B cell (primary cell): ENCODE data around the gene RCBTB1. TPM values are rescaled to one million over a fixed set of nuclear protein-coding genes. Genes with fewer than 3 reads are reported as not detected.

ENCODE experiments used
- ATAC-seq: fragments of 200-7000 bp; cut with Tn5 transposase; one replicate; pipeline ENCODE4 v1.10.0; 2021; ENCODE audit warnings: low read depth, mild to moderate bottlenecking, moderate number of reproducible peaks, moderate library complexity
- CTCF ChIA-PET: fragments of 350-600 bp; sonication (Branson Sonifier 250); formaldehyde crosslinking; loops from one replicate; lab custom pipeline; 2021; ENCODE audit warnings: antibody characterized with exemption, inconsistent platforms; lab: Charles Lee
- POLR2A ChIA-PET: fragments of 350-600 bp; sonication (Branson Sonifier 250); formaldehyde crosslinking; loops from one replicate; lab custom pipeline; 2021; ENCODE audit warnings: antibody characterized with exemption; lab: Charles Lee
- DNase-seq: peaks from one replicate; pipeline ENCODE4 v3.0.0; 2013
- H2AFZ ChIP-seq: 2 replicates; pipeline ENCODE4 v1.6.1; 2012; ENCODE audit warnings: mild to moderate bottlenecking, low read depth, low read length; ENCODE audit not compliant: insufficient read depth, poor library complexity, severe bottlenecking
- H3K27ac ChIP-seq, 2 donors: 1 replicate in 1 of 2; 2 replicates in 1 of 2; pipeline ENCODE4 v1.5.1; 2012 to 2013; ENCODE audit warnings: low read length in 2 of 2, mild to moderate bottlenecking in 2 of 2, moderate library complexity in 1 of 2
- H3K27me3 ChIP-seq, 4 experiments: fragments of 200-600 bp in 1 of 4; sonication (generic) in 1 of 4; replicated peaks in 1 of 4; 1 replicate in 2 of 4; 2 replicates in 2 of 4; pipeline versions ENCODE4 v1.6.1 to v1.7.0; 2013 to 2016; ENCODE audit warnings: low read length in 3 of 4, mild to moderate bottlenecking in 2 of 4, mixed read lengths in 1 of 4, moderate library complexity in 1 of 4; ENCODE audit not compliant: insufficient read depth in 4 of 4, control insufficient read depth in 3 of 4; ENCODE audit errors: control extremely low read depth in 1 of 4
- H3K36me3 ChIP-seq, 2 experiments: replicated peaks in 1 of 2; 1 replicate in 1 of 2; 2 replicates in 1 of 2; pipeline versions ENCODE4 v1.6.1 to v1.7.1; 2013; ENCODE audit warnings: low read length in 1 of 2; ENCODE audit not compliant: insufficient read depth in 2 of 2, control insufficient read depth in 1 of 2; ENCODE audit errors: control extremely low read depth in 1 of 2, extremely low read depth in 1 of 2
- H3K4me1 ChIP-seq, 2 donors: fragments of 200-600 bp in 1 of 2; sonication (generic) in 1 of 2; 1 replicate in 1 of 2; 2 replicates in 1 of 2; pipeline versions ENCODE4 v1.5.1 to v1.6.1; 2013 to 2017; ENCODE audit warnings: low read length in 2 of 2; ENCODE audit not compliant: control insufficient read depth in 2 of 2, insufficient read depth in 2 of 2
- H3K4me2 ChIP-seq: replicated peaks from 2 replicates; pipeline ENCODE3; 2012; ENCODE audit warnings: mild to moderate bottlenecking, low read depth, low read length; ENCODE audit not compliant: poor library complexity, severe bottlenecking
- H3K4me3 ChIP-seq, 5 experiments: fragments of 200-600 bp in 1 of 5; sonication (generic) in 1 of 5; 1 replicate in 3 of 5; 2 replicates in 2 of 5; pipeline versions ENCODE4 v1.5.1 to v1.7.0; 2011 to 2016; ENCODE audit warnings: low read length in 4 of 5, mild to moderate bottlenecking in 4 of 5, low read depth in 2 of 5, control low read depth in 1 of 5, moderate library complexity in 1 of 5; ENCODE audit not compliant: insufficient read depth in 1 of 5; ENCODE audit errors: control extremely low read depth in 1 of 5, extremely low read depth in 1 of 5
- H3K79me2 ChIP-seq: fragments of 200-600 bp; sonication (generic); one replicate; pipeline ENCODE4 v1.6.0; 2016; ENCODE audit warnings: low read length; ENCODE audit not compliant: control insufficient read depth, insufficient read depth
- H3K9ac ChIP-seq: fragments of 200-600 bp; sonication (generic); 2 replicates; pipeline ENCODE4 v1.6.1; 2017; ENCODE audit warnings: mild to moderate bottlenecking, low read length, moderate library complexity
- H3K9me3 ChIP-seq, 3 donors: one replicate each; pipeline versions ENCODE4 v1.6.1 to v1.7.1; 2013; ENCODE audit warnings: low read length in 2 of 3; ENCODE audit not compliant: control insufficient read depth in 2 of 3, insufficient read depth in 1 of 3; ENCODE audit errors: control extremely low read depth in 1 of 3
- H4K20me1 ChIP-seq: 2 replicates; pipeline ENCODE4 v1.6.0; 2012; ENCODE audit warnings: mild to moderate bottlenecking, low read length; ENCODE audit not compliant: insufficient read depth, control insufficient read depth, poor library complexity, severe bottlenecking
- H3K27ac Mint-ChIP-seq: one replicate; pipeline ENCODE4 v1.8.0; 2021; ENCODE audit warnings: mixed read lengths
- H3K27me3 Mint-ChIP-seq: one replicate; pipeline ENCODE4 v1.8.0; 2021; ENCODE audit warnings: mixed read lengths
- H3K4me1 Mint-ChIP-seq: one replicate; pipeline ENCODE4 v1.8.0; 2021; ENCODE audit warnings: mixed read lengths
- H3K4me3 Mint-ChIP-seq: one replicate; pipeline ENCODE4 v1.8.0; 2021; ENCODE audit warnings: mixed read lengths
- H3K9me3 Mint-ChIP-seq: one replicate; pipeline ENCODE4 v1.8.0; 2022; ENCODE audit warnings: mixed read lengths; ENCODE audit not compliant: insufficient read depth
- EZH2 ChIP-seq: IDR thresholded peaks from 2 replicates; pipeline ENCODE4 v1.6.1; 2012; ENCODE audit warnings: borderline replicate concordance, low read depth, mild to moderate bottlenecking, moderate library complexity, low read length; ENCODE audit not compliant: insufficient read depth, poor library complexity, severe bottlenecking
- WGBS: methylation state at CpG from one replicate; pipeline ENCODE4 v1.1.5; 2013; ENCODE audit warnings: missing lambda C conversion rate; ENCODE audit not compliant: insufficient coverage; 5-methylcytosine and 5-hydroxymethylcytosine counted together
- intact Hi-C: fragments of 100-400 bp; cut with micrococcal nuclease; formaldehyde crosslinking; loops from one replicate; pipeline ENCODE4 v1.10.0; 2022
- polyA plus RNA-seq: library from polyadenylated mRNA; depleted of rRNA; stranded (reverse); fragments of >200 nt; gene quantifications from 2 replicates; pipeline ENCODE4 v1.2.3, GENCODE V29; 2012
- total RNA-seq, 2 donors: library from RNA; stranded (reverse); fragments of 120-200 nt in 1 of 2; gene quantifications; 1 replicate in 1 of 2; 2 replicates in 1 of 2; pipeline versions ENCODE4 v1.2.3 to v1.2.4, GENCODE V29; 2013 to 2022
- TF ChIP-seq, protein P1 (sequence below): fragments of 200-600 bp; IDR thresholded peaks from one replicate; pipeline ENCODE4 v1.8.0; 2022; ENCODE audit warnings: antibody characterized with exemption, mild to moderate bottlenecking

Gene RCBTB1
- total and polyA plus RNA-seq, 2 donors (not counting 1 experiment from before 2014, with no cell fraction given), result 10.7 to 35.2 TPM

- no peak overlapping the region for H3K4me3 ChIP-seq
- Mint-ChIP-seq H3K4me1 (peaks cover 24% of the 10 kb centered on the region), H3K27ac (no peak overlapping the region), H3K4me3 (no peak overlapping the region), H3K27me3 (no peaks in the 10 kb centered on the region), H3K9me3 (no peaks in the 10 kb centered on the region)
- H3K9ac ChIP-seq, result no peak overlapping the region
- POLR2A ChIA-PET, result no interaction called here
- no peaks in the 10 kb centered on the region for H3K79me2 ChIP-seq
- intact Hi-C loops, result no loop called here
- ATAC-seq, result no peak
- no peaks in the 10 kb centered on the region for H3K27me3 ChIP-seq
- H3K36me3 ChIP-seq, result no peaks in the 10 kb centered on the region
- H4K20me1 ChIP-seq, result no peaks in the 10 kb centered on the region
- TF ChIP-seq EZH2, result no peak
- TF ChIP-seq, protein P1, sequence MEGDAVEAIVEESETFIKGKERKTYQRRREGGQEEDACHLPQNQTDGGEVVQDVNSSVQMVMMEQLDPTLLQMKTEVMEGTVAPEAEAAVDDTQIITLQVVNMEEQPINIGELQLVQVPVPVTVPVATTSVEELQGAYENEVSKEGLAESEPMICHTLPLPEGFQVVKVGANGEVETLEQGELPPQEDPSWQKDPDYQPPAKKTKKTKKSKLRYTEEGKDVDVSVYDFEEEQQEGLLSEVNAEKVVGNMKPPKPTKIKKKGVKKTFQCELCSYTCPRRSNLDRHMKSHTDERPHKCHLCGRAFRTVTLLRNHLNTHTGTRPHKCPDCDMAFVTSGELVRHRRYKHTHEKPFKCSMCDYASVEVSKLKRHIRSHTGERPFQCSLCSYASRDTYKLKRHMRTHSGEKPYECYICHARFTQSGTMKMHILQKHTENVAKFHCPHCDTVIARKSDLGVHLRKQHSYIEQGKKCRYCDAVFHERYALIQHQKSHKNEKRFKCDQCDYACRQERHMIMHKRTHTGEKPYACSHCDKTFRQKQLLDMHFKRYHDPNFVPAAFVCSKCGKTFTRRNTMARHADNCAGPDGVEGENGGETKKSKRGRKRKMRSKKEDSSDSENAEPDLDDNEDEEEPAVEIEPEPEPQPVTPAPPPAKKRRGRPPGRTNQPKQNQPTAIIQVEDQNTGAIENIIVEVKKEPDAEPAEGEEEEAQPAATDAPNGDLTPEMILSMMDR, result no peak
- H3K4me1 ChIP-seq, result no peaks in the 10 kb centered on the region
- H2AFZ ChIP-seq, result peak overlapping the region; percentile 44
- H3K27ac ChIP-seq, result no peak overlapping the region
- CTCF ChIA-PET, result interaction anchor here (1.6 to 1.9 kb wide), 2 partner anchors 8 to 10 kb away, joined by 4 to 6 read pairs; no protein-coding TSS in a partner anchor
- no peak for DNase-seq
- H3K4me2 ChIP-seq, result no peak overlapping the region
- peaks cover 0 to 5% (median 2%) of the 10 kb centered on the region in 3 donors for H3K9me3 ChIP-seq
- WGBS, result 100% methylated on average over 1 of the region's 3 CpGs
Observed at GRCh38 chr13:49616676-49617065, 31.3 kb upstream of the RCBTB1 start.

- Histone ChIP-seq H3K36me3 (no peaks in the 10 kb centered on the region), H3K9me3 (peaks cover 0 to 5% (median 2%) of the 10 kb centered on the region in 3 donors), H2AFZ (peak overlapping the region; percentile 44), H3K27ac (no peak overlapping the region), H3K4me3 (no peak overlapping the region), H3K4me1 (no peaks in the 10 kb centered on the region), H3K27me3 (no peaks in the 10 kb centered on the region), H4K20me1 (no peaks in the 10 kb centered on the region), H3K9ac (no peak overlapping the region), H3K79me2 (no peaks in the 10 kb centered on the region), H3K4me2 (no peak overlapping the region)
- no peaks in the 10 kb centered on the region for H3K27me3 Mint-ChIP-seq
- H3K9me3 Mint-ChIP-seq, result no peaks in the 10 kb centered on the region
- H3K4me1 Mint-ChIP-seq, result peaks cover 21% of the 10 kb centered on the region
- WGBS, result no CpG with 5 or more reads among the region's 8 CpGs
- H3K4me3 Mint-ChIP-seq, result no peak overlapping the region
- DNase-seq (no peak), ATAC-seq (no peak)
- H3K27ac Mint-ChIP-seq, result no peak overlapping the region
- TF ChIP-seq, protein P1, result no peak
- no peak for TF ChIP-seq EZH2
- CTCF ChIA-PET, result interaction anchor here (0.7 to 1.9 kb wide), 2 partner anchors 8 to 9 kb away, joined by 3 to 6 read pairs; no protein-coding TSS in a partner anchor
- POLR2A ChIA-PET, result interaction anchor here (1.3 kb wide), 1 partner anchor 12 kb away, joined by 4 read pairs; the partner anchor contains the start of gene ARL11
- intact Hi-C loops, result no loop called here
Observed at GRCh38 chr13:49615836-49616675, 30.7 kb upstream of the RCBTB1 start.
